Endothelial cell of umbilical vein (primary cell): ENCODE data around the gene LDB3. TPM values are rescaled to one million over a fixed set of nuclear protein-coding genes. Genes with fewer than 3 reads are reported as not detected.

ENCODE experiments used
- BruUV-seq: library from RNA; stranded (reverse); fragments of 400-500 nt; replicated peaks from 2 replicates; lab custom pipeline; 2021; lab: Mats Ljungman, UMichigan
- CTCF ChIA-PET: fragments of 300-600, 350-600 bp; sonication (Branson Sonifier 250); formaldehyde crosslinking; loops from one replicate; lab custom pipeline; 2021; ENCODE audit warnings: antibody characterized with exemption, inconsistent platforms; lab: Charles Lee
- POLR2A ChIA-PET: fragments of 300-600, 350-600 bp; sonication (Branson Sonifier 250); formaldehyde crosslinking; loops from one replicate; lab custom pipeline; 2021; ENCODE audit warnings: antibody characterized with exemption, inconsistent platforms; lab: Charles Lee
- DNase-seq: peaks from one replicate; pipeline ENCODE4 v3.0.0-alpha.2; 2011; ENCODE audit warnings: low read depth, low spot score
- FAIRE-seq: peaks from 2 replicates; lab custom pipeline; 2011; peaks lifted over from hg19 to GRCh38; lab: Jason Lieb, UNC
- H2AFZ ChIP-seq: 2 replicates; pipeline ENCODE4 v1.6.0; 2012; ENCODE audit warnings: low read depth, low read length, control low read depth, inconsistent platforms
- H3K27ac ChIP-seq: 2 replicates; pipeline ENCODE4 v1.5.1; 2011; ENCODE audit warnings: low read depth, mild to moderate bottlenecking, control low read depth, low read length, moderate library complexity; ENCODE audit not compliant: insufficient read depth
- H3K27me3 ChIP-seq, 2 experiments: 2 replicates each; pipeline versions ENCODE4 v1.6.0 to v1.6.1; 2011; ENCODE audit warnings: low read length in 2 of 2, mixed read lengths in 1 of 2; ENCODE audit not compliant: control insufficient read depth in 2 of 2, insufficient read depth in 2 of 2
- H3K36me3 ChIP-seq, 2 experiments: 2 replicates in 1 of 2; 3 replicates in 1 of 2; pipeline ENCODE4 v1.5.1; 2011; ENCODE audit warnings: low read length in 2 of 2, mild to moderate bottlenecking in 1 of 2, moderate library complexity in 1 of 2; ENCODE audit not compliant: control insufficient read depth in 2 of 2, insufficient read depth in 2 of 2; ENCODE audit errors: extremely low read depth in 1 of 2
- H3K4me1 ChIP-seq: 3 replicates; pipeline ENCODE4 v1.5.1; 2011; ENCODE audit warnings: mild to moderate bottlenecking, low read length; ENCODE audit not compliant: control insufficient read depth, insufficient read depth; ENCODE audit errors: extremely low read depth
- H3K4me2 ChIP-seq: 2 replicates; pipeline ENCODE4 v1.6.1; 2011; ENCODE audit warnings: low read length, control low read depth, mixed read lengths; ENCODE audit not compliant: insufficient read depth
- H3K4me3 ChIP-seq, 3 experiments: fragments of 200-600 bp in 1 of 3; sonication (generic), shearing (Covaris generic) in 1 of 3; replicated peaks in 1 of 3; 2 replicates each; pipeline ENCODE4 v1.5.1; 2011 to 2016; ENCODE audit warnings: control low read depth in 3 of 3, low read length in 3 of 3, mild to moderate bottlenecking in 2 of 3, inconsistent platforms in 1 of 3, low read depth in 1 of 3, moderate library complexity in 1 of 3; ENCODE audit not compliant: insufficient read depth in 1 of 3
- H3K79me2 ChIP-seq: 2 replicates; pipeline ENCODE4 v1.6.0; 2012; ENCODE audit warnings: low read length, inconsistent platforms; ENCODE audit not compliant: control insufficient read depth, insufficient read depth
- H3K9ac ChIP-seq: replicated peaks from 2 replicates; pipeline ENCODE3; 2011; ENCODE audit warnings: low read length, control low read depth; ENCODE audit not compliant: insufficient read depth; ENCODE audit errors: extremely low read depth
- H3K9me1 ChIP-seq: replicated peaks from 3 replicates; pipeline ENCODE4 v1.6.0; 2011; ENCODE audit warnings: mild to moderate bottlenecking, low read length; ENCODE audit not compliant: control insufficient read depth, insufficient read depth; ENCODE audit errors: extremely low read depth
- H3K9me3 ChIP-seq: replicated peaks from 2 replicates; pipeline ENCODE4 v1.5.1; 2012; ENCODE audit warnings: low read length, inconsistent platforms; ENCODE audit not compliant: control insufficient read depth, insufficient read depth
- H4K20me1 ChIP-seq: replicated peaks from 2 replicates; pipeline ENCODE3; 2011; ENCODE audit warnings: mild to moderate bottlenecking, low read length; ENCODE audit not compliant: control insufficient read depth, insufficient read depth; ENCODE audit errors: extremely low read depth
- EZH2 ChIP-seq: IDR thresholded peaks from 2 replicates; pipeline ENCODE4 v1.6.1; 2012; ENCODE audit warnings: borderline replicate concordance, low read depth, mild to moderate bottlenecking, moderate library complexity, low read length, inconsistent platforms; ENCODE audit not compliant: severe bottlenecking
- FOS ChIP-seq: IDR thresholded peaks from 2 replicates; pipeline ENCODE4 v1.6.1; 2011; ENCODE audit warnings: mild to moderate bottlenecking, low read length, moderate library complexity, borderline replicate concordance; ENCODE audit not compliant: insufficient read depth
- JUN ChIP-seq: IDR thresholded peaks from 2 replicates; pipeline ENCODE4 v1.6.1; 2011; ENCODE audit warnings: borderline replicate concordance, low read depth; ENCODE audit not compliant: insufficient read length, insufficient read depth
- MYC ChIP-seq: IDR thresholded peaks from one replicate; pipeline ENCODE4 v1.6.1; 2011; ENCODE audit warnings: mild to moderate bottlenecking, low read depth, low read length
- dilution Hi-C: fragments of 300-500 bp; cut with MboI; formaldehyde crosslinking; loops from one replicate; pipeline ENCODE4 v1.15.0; 2019; ENCODE audit warnings: low sequenced_read_pairs; ENCODE audit not compliant: extremely low pct_ligation_motif_present
- intact Hi-C: fragments of 100-400 bp; cut with micrococcal nuclease; formaldehyde crosslinking; loops from one replicate; pipeline ENCODE4 v1.10.0; 2022
- polyA plus RNA-seq, 4 experiments: library from polyadenylated mRNA; depleted of rRNA in 3 of 4; stranded (reverse) in 3 of 4; unstranded in 1 of 4; fragments of >200 nt; gene quantifications; 2 replicates each; pipeline versions ENCODE4 v1.2.1 to v1.2.3, GENCODE V29; 2011 to 2012; ENCODE audit warnings: missing spikeins in 1 of 4
- total RNA-seq: library from RNA; stranded (reverse); gene quantifications from 2 replicates; pipeline ENCODE4 v1.2.3, GENCODE V29; 2021
- TF ChIP-seq, protein P1 (sequence below), 2 donors: IDR thresholded peaks; 1 replicate in 1 of 2; 2 replicates in 1 of 2; pipeline ENCODE4 v1.5.1; 2011; ENCODE audit warnings: low read length in 2 of 2, mild to moderate bottlenecking in 2 of 2, moderate library complexity in 2 of 2, control low read depth in 1 of 2, inconsistent platforms in 1 of 2, low read depth in 1 of 2; ENCODE audit not compliant: insufficient read depth in 1 of 2; ENCODE audit errors: extremely low read depth in 1 of 2

The LDB3 gene
- total and polyA plus RNA-seq, 2 donors (not counting 3 experiments of a cell fraction or from before 2014, with no cell fraction given) = not detected

DNA sequence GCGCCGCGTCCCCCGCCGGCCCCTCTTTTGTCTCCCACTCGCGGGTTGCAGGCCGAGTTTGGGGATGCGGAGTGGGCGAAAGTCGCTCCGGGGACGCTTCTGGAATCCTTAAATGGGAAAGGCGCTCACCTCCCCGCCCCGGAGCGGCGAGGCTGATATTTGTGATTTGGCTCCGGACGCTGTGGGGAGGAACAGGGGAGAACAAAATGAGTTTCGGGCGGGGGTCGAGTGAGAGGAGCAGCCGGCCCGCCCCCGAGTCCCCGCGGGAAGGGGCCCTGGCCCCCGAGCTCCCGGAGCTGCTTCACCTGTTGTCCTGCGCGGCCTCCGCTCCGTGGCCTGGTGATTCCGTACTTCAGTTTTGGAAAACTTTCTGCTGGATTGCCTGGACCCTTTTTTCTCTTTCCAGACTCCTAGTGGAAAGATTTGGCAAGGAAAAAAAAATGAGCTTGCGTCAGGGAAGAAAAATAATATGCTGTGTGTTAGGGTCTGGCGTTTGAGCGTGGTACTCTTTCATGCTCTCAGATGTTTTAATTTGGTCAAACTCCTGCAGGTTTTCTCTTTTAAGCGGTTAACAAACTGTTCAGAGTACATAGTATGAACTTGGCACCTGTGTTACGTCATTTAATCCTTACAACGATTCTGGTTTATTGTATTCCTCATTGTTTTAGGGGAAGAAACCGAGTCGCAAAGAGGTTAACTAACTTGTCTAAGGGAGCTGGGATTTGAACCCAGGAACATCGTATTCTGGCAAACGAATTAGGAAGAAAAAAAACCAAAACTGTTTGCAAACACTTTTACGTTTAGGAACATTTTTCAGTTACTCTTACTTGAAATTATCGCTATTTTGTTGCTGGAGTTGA is 89.0 kb downstream of the LDB3 start:
- ChIA-PET POLR2A (no interaction called here), CTCF (interaction anchor here (0.7 to 2.7 kb wide), 6 partner anchors 9 to 231 kb away, joined by 3 to 13 read pairs (median 4); no protein-coding TSS in a partner anchor)
- peaks cover 7% of the 10 kb centered on the region for H4K20me1 ChIP-seq
- H3K27ac ChIP-seq = no peak overlapping the region
- no peaks in the 10 kb centered on the region for H3K9me1 ChIP-seq
- H3K36me3 ChIP-seq = no peaks in the 10 kb centered on the region
- H3K4me3 ChIP-seq = no peak overlapping the region
- BruUV-seq = no TSS peak
- DNase-seq (no peak), FAIRE-seq (no peak)
- no peak overlapping the region for H2AFZ ChIP-seq
- dilution Hi-C loops = no loop called here
- no peaks in the 10 kb centered on the region for H3K79me2 ChIP-seq
- no peaks in the 10 kb centered on the region for H3K9me3 ChIP-seq
- H3K4me2 ChIP-seq = peak overlapping the region; percentile 46
- no peak overlapping the region for H3K9ac ChIP-seq
- intact Hi-C loops = no loop called here
- TF ChIP-seq JUN (no peak), EZH2 (peak; percentile 93), MYC (no peak), FOS (no peak)
- TF ChIP-seq, protein P1, sequence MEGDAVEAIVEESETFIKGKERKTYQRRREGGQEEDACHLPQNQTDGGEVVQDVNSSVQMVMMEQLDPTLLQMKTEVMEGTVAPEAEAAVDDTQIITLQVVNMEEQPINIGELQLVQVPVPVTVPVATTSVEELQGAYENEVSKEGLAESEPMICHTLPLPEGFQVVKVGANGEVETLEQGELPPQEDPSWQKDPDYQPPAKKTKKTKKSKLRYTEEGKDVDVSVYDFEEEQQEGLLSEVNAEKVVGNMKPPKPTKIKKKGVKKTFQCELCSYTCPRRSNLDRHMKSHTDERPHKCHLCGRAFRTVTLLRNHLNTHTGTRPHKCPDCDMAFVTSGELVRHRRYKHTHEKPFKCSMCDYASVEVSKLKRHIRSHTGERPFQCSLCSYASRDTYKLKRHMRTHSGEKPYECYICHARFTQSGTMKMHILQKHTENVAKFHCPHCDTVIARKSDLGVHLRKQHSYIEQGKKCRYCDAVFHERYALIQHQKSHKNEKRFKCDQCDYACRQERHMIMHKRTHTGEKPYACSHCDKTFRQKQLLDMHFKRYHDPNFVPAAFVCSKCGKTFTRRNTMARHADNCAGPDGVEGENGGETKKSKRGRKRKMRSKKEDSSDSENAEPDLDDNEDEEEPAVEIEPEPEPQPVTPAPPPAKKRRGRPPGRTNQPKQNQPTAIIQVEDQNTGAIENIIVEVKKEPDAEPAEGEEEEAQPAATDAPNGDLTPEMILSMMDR (IDR thresholded peaks at IDR 0.05; ENCODE audit: extremely low read depth in 1 of 2, insufficient read depth in 1 of 2, low read depth in 1 of 2, low read length in 2 of 2) = no peak
- H3K4me1 ChIP-seq = peaks cover 3% of the 10 kb centered on the region
- peaks cover 76 to 91% of the 10 kb centered on the region in 2 experiments for H3K27me3 ChIP-seq
